ENCODE measurements around the gene IMPG2.

The IMPG2 gene

GRCh38 chr3:101179637-101180036, 140.7 kb downstream of the IMPG2 start:
- no peak for DNase-seq

GRCh38 chr3:101177577-101177976, 142.8 kb downstream of the IMPG2 start:
- DNase-seq = no peak
